Measurements from ENCODE around the gene CDCP1. TPM values are rescaled to one million over a fixed set of nuclear protein-coding genes. Genes with fewer than 3 reads are reported as not detected.

The CDCP1 gene
- total RNA-seq, 4 donors from 2014 or later: 0.12 to 0.82 (median 0.49) TPM

- ATAC-seq: no peak
- Histone ChIP-seq H3K9me3 (no peaks in the 10 kb centered on the region), H3K4me3 (no peak overlapping the region), H3K27me3 (no peaks in the 10 kb centered on the region), H3K4me1 (peaks cover 0 to 3% of the 10 kb centered on the region in 2 donors), H3K36me3 (no peaks in the 10 kb centered on the region), H3K27ac (no peak overlapping the region)
- TF ChIP-seq CTCF (IDR thresholded peaks at IDR 0.05 in 4 of 5, conservative IDR thresholded peaks at IDR 0.05 in 1 of 5) (no peak), POLR2A (IDR thresholded peaks at IDR 0.05) (no peak)
- in situ Hi-C loops (cut with MboI; ENCODE audit: low sequenced_read_pairs in 4 of 4) (no loop called here), intact Hi-C loops (cut with DNase I; ENCODE audit: low total_unique reads) (no loop called here)
- DNase-seq: no peak
Measured at GRCh38 chr3:45062697-45063070, 83.5 kb downstream of the CDCP1 start.

- Histone ChIP-seq H3K36me3 (no peaks in the 10 kb centered on the region), H3K9me3 (no peaks in the 10 kb centered on the region), H3K27me3 (no peaks in the 10 kb centered on the region), H3K4me3 (no peak overlapping the region), H3K4me1 (peaks cover 13 to 24% of the 10 kb centered on the region in 2 donors), H3K27ac (no peak overlapping the region)
- ATAC-seq (no peak), DNase-seq (no peak)
- TF ChIP-seq CTCF (IDR thresholded peaks at IDR 0.05 in 4 of 5, conservative IDR thresholded peaks at IDR 0.05 in 1 of 5) (no peak), POLR2A (IDR thresholded peaks at IDR 0.05) (no peak)
- in situ Hi-C loops (cut with MboI; ENCODE audit: low sequenced_read_pairs in 4 of 4): no loop called here
- intact Hi-C loops (cut with DNase I; ENCODE audit: low total_unique reads): no loop called here
Measured at GRCh38 chr3:45060165-45060892, 85.8 kb downstream of the CDCP1 start.

GRCh38 chr3:45059132-45059531 is 87.0 kb downstream of the CDCP1 start:
- Histone ChIP-seq H3K36me3 (no peaks in the 10 kb centered on the region), H3K27ac (no peak overlapping the region), H3K4me1 (peaks cover 22 to 34% of the 10 kb centered on the region in 2 donors), H3K4me3 (no peak overlapping the region), H3K9me3 (no peaks in the 10 kb centered on the region), H3K27me3 (no peaks in the 10 kb centered on the region)
- DNase-seq: no peak
- intact Hi-C loops (cut with DNase I; ENCODE audit: low total_unique reads): loop anchor here (5.0 kb wide), 3 partner anchors 53 to 438 kb away; no protein-coding TSS in a partner anchor
- TF ChIP-seq CTCF (IDR thresholded peaks at IDR 0.05 in 4 of 5, conservative IDR thresholded peaks at IDR 0.05 in 1 of 5) (no peak), POLR2A (IDR thresholded peaks at IDR 0.05) (no peak)
- no peak for ATAC-seq
- in situ Hi-C loops (cut with MboI; ENCODE audit: low sequenced_read_pairs in 4 of 4): no loop called here

- in situ Hi-C loops (cut with MboI; ENCODE audit: low sequenced_read_pairs in 4 of 4): no loop called here
- DNase-seq: no peak
- Histone ChIP-seq H3K27me3 (no peaks in the 10 kb centered on the region), H3K4me1 (peaks cover 28 to 37% of the 10 kb centered on the region in 2 donors), H3K36me3 (no peaks in the 10 kb centered on the region), H3K9me3 (no peaks in the 10 kb centered on the region), H3K4me3 (no peak overlapping the region), H3K27ac (peak overlapping the region; percentile 69 to 86 (median 74))
- intact Hi-C loops (cut with DNase I; ENCODE audit: low total_unique reads): loop anchor here (5.0 kb wide), 3 partner anchors 55 to 440 kb away; no protein-coding TSS in a partner anchor
- no peak for ATAC-seq
- no peak for TF ChIP-seq POLR2A (IDR thresholded peaks at IDR 0.05)
- TF ChIP-seq CTCF (IDR thresholded peaks at IDR 0.05 in 4 of 5, conservative IDR thresholded peaks at IDR 0.05 in 1 of 5): no peak
Measured at GRCh38 chr3:45057557-45057956, 88.6 kb downstream of the CDCP1 start.

Measured in gastrocnemius medialis (tissue), 4 donors.